Endometrial microvascular endothelial cells (primary cell): ENCODE results near the gene MPPED1. TPM values are rescaled to one million over a fixed set of nuclear protein-coding genes. Genes with fewer than 3 reads are reported as not detected.

ENCODE experiments used
- in situ Hi-C: cut with HindIII; loops from 2 replicates; pipeline ENCODE4 v1.10.0; 2017; ENCODE audit warnings: low sequenced_read_pairs, low pct_unique_long_range_greater_than_20kb; ENCODE audit errors: inconsistent ontology term
- total RNA-seq: library from RNA; depleted of rRNA; stranded (reverse); fragments of >200 nt; gene quantifications from one replicate; pipeline ENCODE4 v1.2.3, GENCODE V29; 2015; ENCODE audit errors: inconsistent ontology term

Gene MPPED1
- total RNA-seq, 1 donor from 2014 or later = 0.19 TPM

- in situ Hi-C loops = no loop called here
These were observed 13.1 kb downstream of the MPPED1 start for GRCh38 chr22:43424666-43425630.

- in situ Hi-C loops = no loop called here
These were observed 14.4 kb downstream of the MPPED1 start for GRCh38 chr22:43425976-43426785.

GRCh38 chr22:43426816-43427215 is 15.0 kb downstream of the MPPED1 start:
- in situ Hi-C loops = no loop called here

GRCh38 chr22:43427296-43428004 is 15.6 kb downstream of the MPPED1 start:
- in situ Hi-C loops = no loop called here

- in situ Hi-C loops = no loop called here
These were observed 16.2 kb downstream of the MPPED1 start for GRCh38 chr22:43428005-43428485.

GRCh38 chr22:43428521-43428920 is 16.7 kb downstream of the MPPED1 start:
- in situ Hi-C loops = no loop called here

GRCh38 chr22:43429426-43429825 is 17.6 kb downstream of the MPPED1 start:
- in situ Hi-C loops = no loop called here

- in situ Hi-C loops = no loop called here
These were observed 20.2 kb downstream of the MPPED1 start for GRCh38 chr22:43431808-43432554.

- in situ Hi-C loops = no loop called here
These were observed 21.1 kb downstream of the MPPED1 start for GRCh38 chr22:43432883-43433415.

GRCh38 chr22:43433451-43434274 is 21.8 kb downstream of the MPPED1 start:
- in situ Hi-C loops = no loop called here

- in situ Hi-C loops = no loop called here
These were observed 22.6 kb downstream of the MPPED1 start for GRCh38 chr22:43434275-43434927.

GRCh38 chr22:43434928-43435311 is 23.1 kb downstream of the MPPED1 start:
- in situ Hi-C loops = no loop called here

GRCh38 chr22:43435851-43436811 is 24.3 kb downstream of the MPPED1 start:
- in situ Hi-C loops = no loop called here

GRCh38 chr22:43436868-43437267 is 25.1 kb downstream of the MPPED1 start:
- in situ Hi-C loops = no loop called here

GRCh38 chr22:43437871-43438475 is 26.2 kb downstream of the MPPED1 start:
- in situ Hi-C loops = no loop called here
